RWPE2 (cell line): ENCODE results near the gene PTPRK.

Experiments
- ATAC-seq: fragments of 200-7000 bp; cut with Tn5 transposase; 3 replicates; pipeline ENCODE4 v1.9.1; 2021; ENCODE audit warnings: low read depth
- DNase-seq: peaks from one replicate; pipeline ENCODE4 v3.0.0-alpha.2; 2020; ENCODE audit warnings: low spot score
- H3K27ac ChIP-seq: fragments of 450-650 bp; 2 replicates; pipeline ENCODE4 v1.5.1; 2017; ENCODE audit warnings: mild to moderate bottlenecking; ENCODE audit not compliant: poor library complexity, severe bottlenecking
- H3K27me3 ChIP-seq: fragments of 250-450 bp; sonication (Bioruptor Pico); 2 replicates; pipeline ENCODE4 v1.5.1; 2021; ENCODE audit warnings: mild to moderate bottlenecking, moderate library complexity; ENCODE audit not compliant: insufficient read depth, poor library complexity, severe bottlenecking
- H3K36me3 ChIP-seq: fragments of 250-450 bp; sonication (Bioruptor Pico); 2 replicates; pipeline ENCODE4 v1.5.1; 2020; ENCODE audit warnings: low read depth, mild to moderate bottlenecking, moderate library complexity
- H3K4me1 ChIP-seq: fragments of 250-450 bp; sonication (Bioruptor Pico); 2 replicates; pipeline ENCODE4 v1.5.1; 2021; ENCODE audit warnings: mild to moderate bottlenecking, moderate library complexity; ENCODE audit not compliant: insufficient read depth, poor library complexity, severe bottlenecking
- H3K4me3 ChIP-seq: fragments of 250-450 bp; sonication (Bioruptor Pico); 2 replicates; pipeline ENCODE4 v1.5.1; 2021; ENCODE audit warnings: mild to moderate bottlenecking, moderate library complexity; ENCODE audit not compliant: severe bottlenecking
- H3K9me3 ChIP-seq: fragments of 250-450 bp; sonication (Bioruptor Pico); 2 replicates; pipeline ENCODE4 v1.5.1; 2021; ENCODE audit warnings: mild to moderate bottlenecking, moderate library complexity; ENCODE audit not compliant: severe bottlenecking
- TF ChIP-seq, protein P1 (sequence below): fragments of 450-650 bp; IDR thresholded peaks from one replicate; pipeline ENCODE4 v1.5.1; 2017; ENCODE audit warnings: mild to moderate bottlenecking, moderate library complexity; ENCODE audit not compliant: poor library complexity, severe bottlenecking

The PTPRK gene

GRCh38 chr6:128047989-128048388 lies 472.4 kb downstream of the PTPRK start:
- H3K36me3 ChIP-seq, result peaks cover 17% of the 10 kb centered on the region
- no peaks in the 10 kb centered on the region for H3K27me3 ChIP-seq
- no peaks in the 10 kb centered on the region for H3K9me3 ChIP-seq
- TF ChIP-seq, protein P1, sequence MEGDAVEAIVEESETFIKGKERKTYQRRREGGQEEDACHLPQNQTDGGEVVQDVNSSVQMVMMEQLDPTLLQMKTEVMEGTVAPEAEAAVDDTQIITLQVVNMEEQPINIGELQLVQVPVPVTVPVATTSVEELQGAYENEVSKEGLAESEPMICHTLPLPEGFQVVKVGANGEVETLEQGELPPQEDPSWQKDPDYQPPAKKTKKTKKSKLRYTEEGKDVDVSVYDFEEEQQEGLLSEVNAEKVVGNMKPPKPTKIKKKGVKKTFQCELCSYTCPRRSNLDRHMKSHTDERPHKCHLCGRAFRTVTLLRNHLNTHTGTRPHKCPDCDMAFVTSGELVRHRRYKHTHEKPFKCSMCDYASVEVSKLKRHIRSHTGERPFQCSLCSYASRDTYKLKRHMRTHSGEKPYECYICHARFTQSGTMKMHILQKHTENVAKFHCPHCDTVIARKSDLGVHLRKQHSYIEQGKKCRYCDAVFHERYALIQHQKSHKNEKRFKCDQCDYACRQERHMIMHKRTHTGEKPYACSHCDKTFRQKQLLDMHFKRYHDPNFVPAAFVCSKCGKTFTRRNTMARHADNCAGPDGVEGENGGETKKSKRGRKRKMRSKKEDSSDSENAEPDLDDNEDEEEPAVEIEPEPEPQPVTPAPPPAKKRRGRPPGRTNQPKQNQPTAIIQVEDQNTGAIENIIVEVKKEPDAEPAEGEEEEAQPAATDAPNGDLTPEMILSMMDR, result no peak
- H3K4me3 ChIP-seq, result no peak overlapping the region
- no peaks in the 10 kb centered on the region for H3K4me1 ChIP-seq
- ATAC-seq (no peak), DNase-seq (no peak)
- H3K27ac ChIP-seq, result no peak overlapping the region

DNA sequence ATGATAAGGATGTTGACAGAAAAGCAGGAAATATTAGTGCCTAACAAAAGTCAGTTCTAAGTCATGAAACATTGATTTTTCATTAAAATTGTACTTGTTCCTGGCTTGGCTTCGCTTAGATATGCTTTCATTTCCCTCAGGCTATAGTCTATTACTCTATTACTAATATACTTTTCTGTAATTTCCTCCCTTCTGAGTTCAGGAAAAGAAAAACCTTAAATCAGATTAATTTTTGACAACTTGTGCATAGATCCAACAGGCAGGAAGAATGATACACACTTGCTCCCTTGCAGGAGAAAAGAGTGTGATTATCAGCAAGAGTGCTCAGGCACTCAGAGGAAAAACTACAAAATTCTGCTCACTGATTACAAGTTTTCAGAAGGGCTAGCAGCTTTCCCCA lies 474.4 kb downstream of the PTPRK start:
- no peaks in the 10 kb centered on the region for H3K27me3 ChIP-seq
- H3K4me1 ChIP-seq, result no peaks in the 10 kb centered on the region
- TF ChIP-seq, protein P1, result no peak
- DNase-seq (no peak), ATAC-seq (no peak)
- H3K36me3 ChIP-seq, result peaks cover 15% of the 10 kb centered on the region
- H3K4me3 ChIP-seq, result no peak overlapping the region
- no peaks in the 10 kb centered on the region for H3K9me3 ChIP-seq
- H3K27ac ChIP-seq, result no peak overlapping the region

- Histone ChIP-seq H3K36me3 (0 out of 2 replicates have a peak, but pooled peaks cover 3% of the 10 kb centered on the region), H3K4me3 (no peak overlapping the region), H3K4me1 (no peaks in the 10 kb centered on the region), H3K27ac (no peak overlapping the region), H3K9me3 (no peaks in the 10 kb centered on the region), H3K27me3 (no peaks in the 10 kb centered on the region)
- TF ChIP-seq, protein P1, result no peak
- no peak for ATAC-seq
- no peak for DNase-seq
These were observed 480.9 kb downstream of the PTPRK start for GRCh38 chr6:128039543-128039942.

- H3K36me3 ChIP-seq, result 0 out of 2 replicates have a peak, but pooled peaks cover 3% of the 10 kb centered on the region
- no peaks in the 10 kb centered on the region for H3K9me3 ChIP-seq
- H3K27ac ChIP-seq, result no peak overlapping the region
- no peak overlapping the region for H3K4me3 ChIP-seq
- TF ChIP-seq, protein P1, result no peak
- H3K4me1 ChIP-seq, result no peaks in the 10 kb centered on the region
- ATAC-seq (no peak), DNase-seq (no peak)
- H3K27me3 ChIP-seq, result no peaks in the 10 kb centered on the region
These were observed 483.4 kb downstream of the PTPRK start for GRCh38 chr6:128036808-128037570.

DNA sequence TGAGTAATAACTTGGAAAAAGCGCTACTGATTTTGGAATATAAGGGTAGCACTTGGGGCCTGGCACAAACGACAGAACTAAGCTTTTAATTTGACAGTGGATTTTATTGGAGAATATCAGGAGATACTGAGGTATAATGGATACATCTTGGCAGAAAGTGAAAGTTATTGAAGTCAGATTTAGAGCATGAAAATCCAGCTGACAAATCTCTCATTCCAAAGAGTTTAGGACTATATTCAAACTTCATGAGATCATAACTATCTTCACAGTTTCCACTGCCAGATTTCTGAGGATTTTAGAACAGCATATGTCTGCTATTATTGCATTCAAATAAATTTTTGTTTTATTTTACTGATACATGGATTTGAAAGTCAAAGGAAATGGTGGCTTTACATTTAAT lies 487.2 kb downstream of the PTPRK start:
- Histone ChIP-seq H3K9me3 (no peaks in the 10 kb centered on the region), H3K36me3 (no peaks in the 10 kb centered on the region; the same call in 1 of the 2 replicates), H3K27ac (no peak overlapping the region), H3K4me3 (no peak overlapping the region), H3K4me1 (no peaks in the 10 kb centered on the region), H3K27me3 (no peaks in the 10 kb centered on the region)
- TF ChIP-seq, protein P1, result no peak
- DNase-seq (no peak), ATAC-seq (no peak)
